HEK293 (cell line): Measurements from ENCODE around the gene ADGRB3.

ENCODE experiments used
- CTCF ChIA-PET: fragments of 350-600 bp; formaldehyde crosslinking; extraction: SDS; loops from one replicate; lab custom pipeline; 2021; ENCODE audit warnings: antibody characterized with exemption; lab: Yijun Ruan, JAX
- POLR2A ChIA-PET: fragments of 300-600 bp; formaldehyde crosslinking; extraction: SDS; loops from one replicate; lab custom pipeline; 2020; ENCODE audit warnings: antibody characterized with exemption, inconsistent platforms; lab: Yijun Ruan, JAX
- H3K27ac ChIP-seq: fragments of 200-500 bp; sonication (Bioruptor generic); 2 replicates; pipeline ENCODE4 v1.5.1; 2014; ENCODE audit warnings: low read depth, low read length, control low read depth, inconsistent platforms; ENCODE audit errors: extremely low read depth
- H3K36me3 ChIP-seq, 2 experiments: fragments of 200-500 bp in 1 of 2; sonication (Bioruptor generic) in 1 of 2; 1 replicate in 1 of 2; 2 replicates in 1 of 2; pipeline ENCODE4 v1.5.1; 2014 to 2017; ENCODE audit warnings: inconsistent platforms in 2 of 2, low read length in 2 of 2; ENCODE audit not compliant: control insufficient read depth in 2 of 2, insufficient read depth in 1 of 2
- H3K4me1 ChIP-seq: fragments of 200-500 bp; sonication (Bioruptor generic); 2 replicates; pipeline ENCODE4 v1.5.1; 2014; ENCODE audit warnings: mild to moderate bottlenecking, low read length, inconsistent platforms; ENCODE audit not compliant: control insufficient read depth, insufficient read depth
- H3K4me3 ChIP-seq: 2 replicates; pipeline ENCODE4 v1.5.1; 2011; ENCODE audit warnings: low read depth, mild to moderate bottlenecking, control low read depth, low read length, moderate library complexity
- H3K9me3 ChIP-seq: fragments of 200-500 bp; sonication (Bioruptor generic); 2 replicates; pipeline ENCODE4 v1.5.1; 2014; ENCODE audit warnings: low read depth, low read length, inconsistent platforms; ENCODE audit not compliant: control insufficient read depth, insufficient read depth
- GLIS1 ChIP-seq: fragments of 450-650 bp; formaldehyde crosslinking; IDR thresholded peaks from 2 replicates; pipeline ENCODE4 v1.5.1; 2016; ENCODE audit warnings: missing biosample characterization, missing genetic modification characterization
- REPIN1 ChIP-seq: fragments of 450-650 bp; formaldehyde crosslinking; IDR thresholded peaks from 2 replicates; pipeline ENCODE4 v1.5.1; 2017; ENCODE audit warnings: missing biosample characterization, missing genetic modification characterization, low read depth
- ZBTB1 ChIP-seq: fragments of 450-650 bp; formaldehyde crosslinking; IDR thresholded peaks from 2 replicates; pipeline ENCODE4 v1.5.1; 2016; ENCODE audit warnings: missing biosample characterization, missing genetic modification characterization
- ZNF140 ChIP-seq: fragments of 450-650 bp; formaldehyde crosslinking; IDR thresholded peaks from 2 replicates; pipeline ENCODE4 v1.5.1; 2016; ENCODE audit warnings: missing biosample characterization, missing genetic modification characterization
- ZNF211 ChIP-seq: fragments of 450-650 bp; formaldehyde crosslinking; IDR thresholded peaks from 2 replicates; pipeline ENCODE4 v1.5.1; 2016; ENCODE audit warnings: low read depth, missing biosample characterization, missing genetic modification characterization
- ZNF335 ChIP-seq: fragments of 450-650 bp; formaldehyde crosslinking; conservative IDR thresholded peaks from 2 replicates; pipeline ENCODE4 v1.5.1; 2016; ENCODE audit warnings: missing biosample characterization, missing genetic modification characterization
- ZNF350 ChIP-seq: fragments of 450-650 bp; formaldehyde crosslinking; IDR thresholded peaks from 2 replicates; pipeline ENCODE4 v1.5.0; 2017; ENCODE audit warnings: missing biosample characterization, mild to moderate bottlenecking, missing genetic modification characterization
- ZNF626 ChIP-seq: fragments of 450-650 bp; sonication (Bioruptor Pico); formaldehyde crosslinking; IDR thresholded peaks from 2 replicates; pipeline ENCODE4 v1.5.1; 2018; ENCODE audit warnings: missing biosample characterization, missing genetic modification characterization, inconsistent platforms
- ZNF792 ChIP-seq: fragments of 450-650 bp; formaldehyde crosslinking; IDR thresholded peaks from 2 replicates; pipeline ENCODE4 v1.5.1; 2016; ENCODE audit warnings: missing biosample characterization, missing genetic modification characterization
- ZSCAN23 ChIP-seq: fragments of 450-650 bp; formaldehyde crosslinking; IDR thresholded peaks from 2 replicates; pipeline ENCODE4 v1.5.1; 2016; ENCODE audit warnings: missing biosample characterization, missing genetic modification characterization
- TF ChIP-seq, protein P1 (sequence below): fragments of 450-650 bp; formaldehyde crosslinking; IDR thresholded peaks from 2 replicates; pipeline ENCODE4 v1.5.1; 2017; ENCODE audit warnings: missing biosample characterization, missing genetic modification characterization
- TF ChIP-seq, protein P2 (sequence below): fragments of 450-650 bp; formaldehyde crosslinking; IDR thresholded peaks from 2 replicates; pipeline ENCODE4 v1.5.1; 2017; ENCODE audit warnings: missing biosample characterization, missing genetic modification characterization
- TF ChIP-seq, protein P3 (sequence below): fragments of 450-650 bp; formaldehyde crosslinking; IDR thresholded peaks from 2 replicates; pipeline ENCODE4 v1.5.1; 2016; ENCODE audit warnings: missing biosample characterization, missing genetic modification characterization
- TF ChIP-seq, protein P4 (sequence below): fragments of 450-650 bp; formaldehyde crosslinking; IDR thresholded peaks from 2 replicates; pipeline ENCODE4 v1.5.1; 2016; ENCODE audit warnings: missing biosample characterization, missing genetic modification characterization
- TF ChIP-seq, protein P5 (sequence below): fragments of 450-650 bp; formaldehyde crosslinking; IDR thresholded peaks from 2 replicates; pipeline ENCODE4 v1.5.1; 2016; ENCODE audit warnings: missing biosample characterization, missing genetic modification characterization
- TF ChIP-seq, protein P6 (sequence below): fragments of 450-650 bp; formaldehyde crosslinking; IDR thresholded peaks from 2 replicates; pipeline ENCODE4 v1.5.1; 2016; ENCODE audit warnings: missing biosample characterization, missing genetic modification characterization
- TF ChIP-seq, protein P7 (sequence below): fragments of 450-650 bp; formaldehyde crosslinking; IDR thresholded peaks from 2 replicates; pipeline ENCODE4 v1.5.1; 2016; ENCODE audit warnings: missing biosample characterization, missing genetic modification characterization, low read depth

ADGRB3 gene

DNA sequence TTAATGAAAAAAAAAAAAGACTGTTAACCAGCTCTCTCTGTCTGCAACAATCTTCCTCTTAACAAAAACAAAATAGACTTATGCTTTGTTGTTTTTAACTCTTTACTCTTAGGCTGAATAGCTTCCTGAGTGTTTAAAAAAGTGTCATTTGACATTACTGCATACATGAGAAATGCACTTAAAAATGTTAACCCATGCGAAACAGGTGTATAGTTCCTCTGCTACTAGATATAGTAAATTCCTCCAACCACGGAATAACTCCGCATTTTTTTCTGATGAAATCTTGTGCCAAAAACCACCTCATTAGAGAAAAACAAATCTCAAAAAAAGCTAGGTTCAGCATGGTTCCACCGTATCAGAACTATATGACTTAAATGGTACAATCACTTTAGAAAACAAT, 426.0 kb downstream of the ADGRB3 start (continued):
- TF ChIP-seq, protein P1, sequence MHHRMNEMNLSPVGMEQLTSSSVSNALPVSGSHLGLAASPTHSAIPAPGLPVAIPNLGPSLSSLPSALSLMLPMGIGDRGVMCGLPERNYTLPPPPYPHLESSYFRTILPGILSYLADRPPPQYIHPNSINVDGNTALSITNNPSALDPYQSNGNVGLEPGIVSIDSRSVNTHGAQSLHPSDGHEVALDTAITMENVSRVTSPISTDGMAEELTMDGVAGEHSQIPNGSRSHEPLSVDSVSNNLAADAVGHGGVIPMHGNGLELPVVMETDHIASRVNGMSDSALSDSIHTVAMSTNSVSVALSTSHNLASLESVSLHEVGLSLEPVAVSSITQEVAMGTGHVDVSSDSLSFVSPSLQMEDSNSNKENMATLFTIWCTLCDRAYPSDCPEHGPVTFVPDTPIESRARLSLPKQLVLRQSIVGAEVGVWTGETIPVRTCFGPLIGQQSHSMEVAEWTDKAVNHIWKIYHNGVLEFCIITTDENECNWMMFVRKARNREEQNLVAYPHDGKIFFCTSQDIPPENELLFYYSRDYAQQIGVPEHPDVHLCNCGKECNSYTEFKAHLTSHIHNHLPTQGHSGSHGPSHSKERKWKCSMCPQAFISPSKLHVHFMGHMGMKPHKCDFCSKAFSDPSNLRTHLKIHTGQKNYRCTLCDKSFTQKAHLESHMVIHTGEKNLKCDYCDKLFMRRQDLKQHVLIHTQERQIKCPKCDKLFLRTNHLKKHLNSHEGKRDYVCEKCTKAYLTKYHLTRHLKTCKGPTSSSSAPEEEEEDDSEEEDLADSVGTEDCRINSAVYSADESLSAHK = no peak
- no peak for TF ChIP-seq ZSCAN23 (tag by site-specific recombination)
- TF ChIP-seq, protein P2, sequence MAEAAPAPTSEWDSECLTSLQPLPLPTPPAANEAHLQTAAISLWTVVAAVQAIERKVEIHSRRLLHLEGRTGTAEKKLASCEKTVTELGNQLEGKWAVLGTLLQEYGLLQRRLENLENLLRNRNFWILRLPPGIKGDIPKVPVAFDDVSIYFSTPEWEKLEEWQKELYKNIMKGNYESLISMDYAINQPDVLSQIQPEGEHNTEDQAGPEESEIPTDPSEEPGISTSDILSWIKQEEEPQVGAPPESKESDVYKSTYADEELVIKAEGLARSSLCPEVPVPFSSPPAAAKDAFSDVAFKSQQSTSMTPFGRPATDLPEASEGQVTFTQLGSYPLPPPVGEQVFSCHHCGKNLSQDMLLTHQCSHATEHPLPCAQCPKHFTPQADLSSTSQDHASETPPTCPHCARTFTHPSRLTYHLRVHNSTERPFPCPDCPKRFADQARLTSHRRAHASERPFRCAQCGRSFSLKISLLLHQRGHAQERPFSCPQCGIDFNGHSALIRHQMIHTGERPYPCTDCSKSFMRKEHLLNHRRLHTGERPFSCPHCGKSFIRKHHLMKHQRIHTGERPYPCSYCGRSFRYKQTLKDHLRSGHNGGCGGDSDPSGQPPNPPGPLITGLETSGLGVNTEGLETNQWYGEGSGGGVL (tag by site-specific recombination) = no peak
- no peak for TF ChIP-seq GLIS1 (tag by site-specific recombination)
- no peak for TF ChIP-seq ZNF335 (tag by site-specific recombination)

DNA sequence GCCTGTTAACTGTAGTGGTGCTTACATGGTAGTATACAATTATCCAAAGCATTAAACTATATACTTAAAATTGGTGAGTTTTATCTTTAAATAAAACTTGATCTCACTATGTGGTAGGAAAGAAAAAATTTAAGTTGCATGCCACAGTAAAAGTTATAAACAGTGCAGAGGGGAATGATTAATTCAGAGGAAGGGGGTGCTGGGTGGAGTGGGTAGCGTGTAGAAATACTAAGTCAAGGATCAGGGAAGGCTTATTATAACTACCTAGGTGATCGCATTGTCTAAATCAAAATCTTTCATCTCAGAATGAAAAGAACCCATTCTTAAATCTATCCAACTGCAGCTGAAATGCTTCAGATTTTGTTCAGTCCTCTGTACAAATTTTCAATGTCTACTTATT, 428.3 kb downstream of the ADGRB3 start:
- Histone ChIP-seq H3K9me3 (no peaks in the 10 kb centered on the region), H3K36me3 (no peaks in the 10 kb centered on the region), H3K4me3 (no peak overlapping the region), H3K27ac (no peak overlapping the region), H3K4me1 (no peaks in the 10 kb centered on the region)
- TF ChIP-seq ZNF626 (tag by site-specific recombination) (no peak), ZNF792 (no peak), ZBTB1 (no peak), ZNF140 (tag by site-specific recombination) (no peak), ZNF211 (tag by site-specific recombination) (no peak), ZNF350 (tag by site-specific recombination) (no peak), REPIN1 (tag by site-specific recombination) (no peak)
- TF ChIP-seq, protein P3, sequence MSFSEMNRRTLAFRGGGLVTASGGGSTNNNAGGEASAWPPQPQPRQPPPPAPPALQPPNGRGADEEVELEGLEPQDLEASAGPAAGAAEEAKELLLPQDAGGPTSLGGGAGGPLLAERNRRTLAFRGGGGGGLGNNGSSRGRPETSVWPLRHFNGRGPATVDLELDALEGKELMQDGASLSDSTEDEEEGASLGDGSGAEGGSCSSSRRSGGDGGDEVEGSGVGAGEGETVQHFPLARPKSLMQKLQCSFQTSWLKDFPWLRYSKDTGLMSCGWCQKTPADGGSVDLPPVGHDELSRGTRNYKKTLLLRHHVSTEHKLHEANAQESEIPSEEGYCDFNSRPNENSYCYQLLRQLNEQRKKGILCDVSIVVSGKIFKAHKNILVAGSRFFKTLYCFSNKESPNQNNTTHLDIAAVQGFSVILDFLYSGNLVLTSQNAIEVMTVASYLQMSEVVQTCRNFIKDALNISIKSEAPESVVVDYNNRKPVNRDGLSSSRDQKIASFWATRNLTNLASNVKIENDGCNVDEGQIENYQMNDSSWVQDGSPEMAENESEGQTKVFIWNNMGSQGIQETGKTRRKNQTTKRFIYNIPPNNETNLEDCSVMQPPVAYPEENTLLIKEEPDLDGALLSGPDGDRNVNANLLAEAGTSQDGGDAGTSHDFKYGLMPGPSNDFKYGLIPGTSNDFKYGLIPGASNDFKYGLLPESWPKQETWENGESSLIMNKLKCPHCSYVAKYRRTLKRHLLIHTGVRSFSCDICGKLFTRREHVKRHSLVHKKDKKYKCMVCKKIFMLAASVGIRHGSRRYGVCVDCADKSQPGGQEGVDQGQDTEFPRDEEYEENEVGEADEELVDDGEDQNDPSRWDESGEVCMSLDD = no peak
- TF ChIP-seq, protein P4, sequence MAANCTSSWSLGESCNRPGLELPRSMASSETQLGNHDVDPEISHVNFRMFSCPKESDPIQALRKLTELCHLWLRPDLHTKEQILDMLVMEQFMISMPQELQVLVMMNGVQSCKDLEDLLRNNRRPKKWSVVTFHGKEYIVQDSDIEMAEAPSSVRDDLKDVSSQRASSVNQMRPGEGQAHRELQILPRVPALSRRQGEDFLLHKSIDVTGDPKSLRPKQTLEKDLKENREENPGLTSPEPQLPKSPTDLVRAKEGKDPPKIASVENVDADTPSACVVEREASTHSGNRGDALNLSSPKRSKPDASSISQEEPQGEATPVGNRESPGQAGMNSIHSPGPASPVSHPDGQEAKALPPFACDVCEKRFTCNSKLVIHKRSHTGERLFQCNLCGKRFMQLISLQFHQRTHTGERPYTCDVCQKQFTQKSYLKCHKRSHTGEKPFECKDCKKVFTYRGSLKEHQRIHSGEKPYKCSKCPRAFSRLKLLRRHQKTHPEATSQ (tag by site-specific recombination) = no peak
- TF ChIP-seq, protein P5, sequence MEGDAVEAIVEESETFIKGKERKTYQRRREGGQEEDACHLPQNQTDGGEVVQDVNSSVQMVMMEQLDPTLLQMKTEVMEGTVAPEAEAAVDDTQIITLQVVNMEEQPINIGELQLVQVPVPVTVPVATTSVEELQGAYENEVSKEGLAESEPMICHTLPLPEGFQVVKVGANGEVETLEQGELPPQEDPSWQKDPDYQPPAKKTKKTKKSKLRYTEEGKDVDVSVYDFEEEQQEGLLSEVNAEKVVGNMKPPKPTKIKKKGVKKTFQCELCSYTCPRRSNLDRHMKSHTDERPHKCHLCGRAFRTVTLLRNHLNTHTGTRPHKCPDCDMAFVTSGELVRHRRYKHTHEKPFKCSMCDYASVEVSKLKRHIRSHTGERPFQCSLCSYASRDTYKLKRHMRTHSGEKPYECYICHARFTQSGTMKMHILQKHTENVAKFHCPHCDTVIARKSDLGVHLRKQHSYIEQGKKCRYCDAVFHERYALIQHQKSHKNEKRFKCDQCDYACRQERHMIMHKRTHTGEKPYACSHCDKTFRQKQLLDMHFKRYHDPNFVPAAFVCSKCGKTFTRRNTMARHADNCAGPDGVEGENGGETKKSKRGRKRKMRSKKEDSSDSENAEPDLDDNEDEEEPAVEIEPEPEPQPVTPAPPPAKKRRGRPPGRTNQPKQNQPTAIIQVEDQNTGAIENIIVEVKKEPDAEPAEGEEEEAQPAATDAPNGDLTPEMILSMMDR (tag by site-specific recombination) = no peak
- TF ChIP-seq, protein P6, sequence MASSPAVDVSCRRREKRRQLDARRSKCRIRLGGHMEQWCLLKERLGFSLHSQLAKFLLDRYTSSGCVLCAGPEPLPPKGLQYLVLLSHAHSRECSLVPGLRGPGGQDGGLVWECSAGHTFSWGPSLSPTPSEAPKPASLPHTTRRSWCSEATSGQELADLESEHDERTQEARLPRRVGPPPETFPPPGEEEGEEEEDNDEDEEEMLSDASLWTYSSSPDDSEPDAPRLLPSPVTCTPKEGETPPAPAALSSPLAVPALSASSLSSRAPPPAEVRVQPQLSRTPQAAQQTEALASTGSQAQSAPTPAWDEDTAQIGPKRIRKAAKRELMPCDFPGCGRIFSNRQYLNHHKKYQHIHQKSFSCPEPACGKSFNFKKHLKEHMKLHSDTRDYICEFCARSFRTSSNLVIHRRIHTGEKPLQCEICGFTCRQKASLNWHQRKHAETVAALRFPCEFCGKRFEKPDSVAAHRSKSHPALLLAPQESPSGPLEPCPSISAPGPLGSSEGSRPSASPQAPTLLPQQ = no peak
- TF ChIP-seq, protein P7, sequence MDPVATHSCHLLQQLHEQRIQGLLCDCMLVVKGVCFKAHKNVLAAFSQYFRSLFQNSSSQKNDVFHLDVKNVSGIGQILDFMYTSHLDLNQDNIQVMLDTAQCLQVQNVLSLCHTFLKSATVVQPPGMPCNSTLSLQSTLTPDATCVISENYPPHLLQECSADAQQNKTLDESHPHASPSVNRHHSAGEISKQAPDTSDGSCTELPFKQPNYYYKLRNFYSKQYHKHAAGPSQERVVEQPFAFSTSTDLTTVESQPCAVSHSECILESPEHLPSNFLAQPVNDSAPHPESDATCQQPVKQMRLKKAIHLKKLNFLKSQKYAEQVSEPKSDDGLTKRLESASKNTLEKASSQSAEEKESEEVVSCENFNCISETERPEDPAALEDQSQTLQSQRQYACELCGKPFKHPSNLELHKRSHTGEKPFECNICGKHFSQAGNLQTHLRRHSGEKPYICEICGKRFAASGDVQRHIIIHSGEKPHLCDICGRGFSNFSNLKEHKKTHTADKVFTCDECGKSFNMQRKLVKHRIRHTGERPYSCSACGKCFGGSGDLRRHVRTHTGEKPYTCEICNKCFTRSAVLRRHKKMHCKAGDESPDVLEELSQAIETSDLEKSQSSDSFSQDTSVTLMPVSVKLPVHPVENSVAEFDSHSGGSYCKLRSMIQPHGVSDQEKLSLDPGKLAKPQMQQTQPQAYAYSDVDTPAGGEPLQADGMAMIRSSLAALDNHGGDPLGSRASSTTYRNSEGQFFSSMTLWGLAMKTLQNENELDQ (tag by site-specific recombination) = no peak
- ChIA-PET POLR2A (no interaction called here), CTCF (no interaction called here)
